ENCODE measurements around the gene ZNF511.

ZNF511 gene

GRCh38 chr10:133335246-133336117 is 26.8 kb downstream of the ZNF511 start:
- DNase-seq (ENCODE audit: low read depth in 2 of 2), result peak; percentile 66 to 72

GRCh38 chr10:133336118-133336576 is 27.4 kb downstream of the ZNF511 start:
- DNase-seq (ENCODE audit: low read depth in 2 of 2), result no peak

- peak; percentile 55 to 66 for DNase-seq (ENCODE audit: low read depth in 2 of 2)
Measured at GRCh38 chr10:133336577-133337369, 28.1 kb downstream of the ZNF511 start, which contains the start of gene CALY. Gene CALY, minus strand, starts transcription at chr10:133336896. Its CDS starts 7,907 bp downstream, at chr10:133328989.

GRCh38 chr10:133337370-133337725 is 28.6 kb downstream of the ZNF511 start:
- DNase-seq (ENCODE audit: low read depth in 2 of 2), result no peak

GRCh38 chr10:133338080-133339071 is 29.7 kb downstream of the ZNF511 start:
- DNase-seq (ENCODE audit: low read depth in 2 of 2), result no peak

- DNase-seq (ENCODE audit: low read depth in 2 of 2), result no peak
Measured at GRCh38 chr10:133339708-133340380, 31.1 kb downstream of the ZNF511 start.

GRCh38 chr10:133341983-133342382 is 33.3 kb downstream of the ZNF511 start:
- DNase-seq (ENCODE audit: low read depth in 2 of 2), result no peak

GRCh38 chr10:133342942-133343341 is 34.2 kb downstream of the ZNF511 start:
- no peak for DNase-seq (ENCODE audit: low read depth in 2 of 2)

GRCh38 chr10:133343558-133343957 is 34.8 kb downstream of the ZNF511 start:
- DNase-seq (ENCODE audit: low read depth in 2 of 2), result no peak

- DNase-seq (ENCODE audit: low read depth in 2 of 2), result no peak
Measured at GRCh38 chr10:133344236-133344635, 35.5 kb downstream of the ZNF511 start.

GRCh38 chr10:133346413-133346812 is 37.7 kb downstream of the ZNF511 start:
- DNase-seq (ENCODE audit: low read depth in 2 of 2), result no peak

GRCh38 chr10:133347710-133348517 is 39.2 kb downstream of the ZNF511 start:
- no peak for DNase-seq (ENCODE audit: low read depth in 2 of 2)

GRCh38 chr10:133349160-133349568 is 40.5 kb downstream of the ZNF511 start:
- no peak for DNase-seq (ENCODE audit: low read depth in 2 of 2)

GRCh38 chr10:133349577-133350011 is 40.9 kb downstream of the ZNF511 start:
- DNase-seq (ENCODE audit: low read depth in 2 of 2), result no peak

- no peak for DNase-seq (ENCODE audit: low read depth in 2 of 2)
Measured at GRCh38 chr10:133350283-133350949, 41.7 kb downstream of the ZNF511 start.

GRCh38 chr10:133350950-133351329 is 42.2 kb downstream of the ZNF511 start:
- DNase-seq (ENCODE audit: low read depth in 2 of 2), result no peak

- no peak for DNase-seq (ENCODE audit: low read depth in 2 of 2)
Measured at GRCh38 chr10:133351408-133352318, 42.9 kb downstream of the ZNF511 start.

Measured in stimulated activated CD8-positive, alpha-beta memory T cell treated with anti-CD3 and anti-CD28 coated beads, Interleukin-2, amount 100 ng/mL, for 1 hour (primary cell).